ENCODE data around the gene CPED1.

- TF ChIP-seq POLR2AphosphoS5 (IDR thresholded peaks at IDR 0.05) (no peak), CTCF (IDR thresholded peaks at IDR 0.05) (no peak), POLR2A (IDR thresholded peaks at IDR 0.05) (no peak), EP300 (IDR thresholded peaks at IDR 0.05; ENCODE audit: low read depth) (no peak)
These were observed 293.6 kb downstream of the CPED1 start for GRCh38 chr7:121282129-121282528.

Data from transverse colon (tissue), 4 donors.